Neural progenitor cell (in vitro differentiated cells): Measurements from ENCODE around the gene CPA1. TPM values are rescaled to one million over a fixed set of nuclear protein-coding genes. Genes with fewer than 3 reads are reported as not detected.
A peak's percentile ranks its signal among the peaks of the same experiment; 100 is the strongest.

ENCODE experiments used
- DNase-seq: peaks from one replicate; pipeline ENCODE4 v3.0.0-alpha.2; 2016; ENCODE audit warnings: low spot score
- H2AFZ ChIP-seq: fragments of 200-600 bp; sonication (generic); replicated peaks from 2 replicates; pipeline ENCODE4 v1.6.1; 2016; ENCODE audit warnings: antibody characterized with exemption
- H3F3A ChIP-seq: fragments of 200-600 bp; sonication (generic); 2 replicates; pipeline ENCODE4 v1.6.1; 2016; ENCODE audit warnings: antibody characterized with exemption, low read depth
- H3K27ac ChIP-seq: fragments of 200-600 bp; sonication (generic); 2 replicates; pipeline ENCODE4 v1.5.1; 2016; ENCODE audit warnings: mild to moderate bottlenecking
- H3K27me3 ChIP-seq: fragments of 200-600 bp; sonication (generic); 2 replicates; pipeline ENCODE4 v1.6.1; 2016; ENCODE audit warnings: mild to moderate bottlenecking, moderate library complexity
- H3K36me3 ChIP-seq: fragments of 200-600 bp; sonication (generic); 2 replicates; pipeline ENCODE4 v1.5.1; 2016
- H3K4me1 ChIP-seq: fragments of 200-600 bp; sonication (generic); 2 replicates; pipeline ENCODE4 v1.6.1; 2016; ENCODE audit warnings: mixed run types
- H3K4me2 ChIP-seq: fragments of 200-600 bp; sonication (generic); 2 replicates; pipeline ENCODE4 v1.6.1; 2016
- H3K4me3 ChIP-seq: fragments of 200-600 bp; sonication (generic); 2 replicates; pipeline ENCODE4 v1.5.1; 2016
- H3K79me2 ChIP-seq: fragments of 200-600 bp; sonication (generic); 2 replicates; pipeline ENCODE4 v1.6.1; 2016; ENCODE audit warnings: low read depth
- H3K9ac ChIP-seq: fragments of 200-600 bp; sonication (generic); 2 replicates; pipeline ENCODE4 v1.6.1; 2016
- H3K9me3 ChIP-seq: fragments of 200-600 bp; sonication (generic); 2 replicates; pipeline ENCODE4 v1.5.1; 2016; ENCODE audit warnings: low read depth
- H4K20me1 ChIP-seq: fragments of 200-600 bp; sonication (generic); 2 replicates; pipeline ENCODE4 v1.6.1; 2016; ENCODE audit warnings: low read depth
- H3K27ac Mint-ChIP-seq: 3 replicates; pipeline ENCODE4 v1.8.0; 2021; ENCODE audit warnings: mixed read lengths
- H3K27me3 Mint-ChIP-seq: 2 replicates; pipeline ENCODE4 v1.8.0; 2022; ENCODE audit warnings: low read depth, mild to moderate bottlenecking, inconsistent platforms, moderate library complexity, mixed read lengths; ENCODE audit not compliant: insufficient read depth
- H3K36me3 Mint-ChIP-seq: 3 replicates; pipeline ENCODE4 v1.8.0; 2021; ENCODE audit warnings: mixed read lengths
- H3K4me1 Mint-ChIP-seq: 3 replicates; pipeline ENCODE4 v1.8.0; 2021; ENCODE audit warnings: mixed read lengths
- H3K4me3 Mint-ChIP-seq: 3 replicates; pipeline ENCODE4 v1.8.0; 2021; ENCODE audit warnings: mild to moderate bottlenecking, moderate library complexity, mixed read lengths
- H3K9me3 Mint-ChIP-seq: 3 replicates; pipeline ENCODE4 v1.8.0; 2020; ENCODE audit warnings: mixed read lengths
- EZH2 ChIP-seq: fragments of 200-600 bp; sonication (generic); IDR thresholded peaks from 2 replicates; pipeline ENCODE4 v1.6.1; 2017; ENCODE audit warnings: antibody characterized with exemption, mild to moderate bottlenecking, moderate library complexity
- EZH2phosphoT487 ChIP-seq: fragments of 200-600 bp; sonication (generic); IDR thresholded peaks from 2 replicates; pipeline ENCODE4 v1.6.1; 2017; ENCODE audit warnings: antibody characterized with exemption
- total RNA-seq: library from RNA; depleted of rRNA; stranded (reverse); fragments of >200 nt; gene quantifications from 2 replicates; pipeline ENCODE4 v1.2.3, GENCODE V29; 2015; ENCODE audit warnings: low replicate concordance
- TF ChIP-seq, protein P1 (sequence below): fragments of 200-600 bp; sonication (generic); IDR thresholded peaks from 2 replicates; pipeline ENCODE4 v1.5.1; 2017; ENCODE audit warnings: antibody characterized with exemption, mild to moderate bottlenecking

CPA1 gene
- total RNA-seq, 1 donor from 2014 or later, result not detected

DNA sequence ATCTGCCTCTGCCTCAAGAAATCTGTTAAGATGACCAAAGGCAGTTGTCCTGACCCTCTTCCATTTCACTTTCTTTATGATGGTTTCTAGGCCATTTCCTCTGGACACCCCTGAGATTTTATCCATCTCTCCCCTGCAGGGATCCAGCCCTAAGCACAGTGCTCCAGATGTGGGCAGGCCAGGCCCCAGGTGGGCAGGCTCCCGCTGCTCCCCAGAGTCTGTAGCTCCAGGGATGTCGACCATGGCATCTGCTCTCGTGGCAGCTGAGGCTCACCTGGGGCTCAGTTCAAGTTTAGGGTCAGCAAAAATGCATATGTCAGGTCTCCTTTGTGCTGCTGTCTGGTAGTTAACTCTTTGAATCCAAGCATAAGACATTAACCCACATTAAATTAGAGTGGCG is 48.7 kb downstream of the CPA1 start:
- Histone ChIP-seq H3K27ac (no peak overlapping the region), H2AFZ (no peak overlapping the region), H3K9me3 (no peaks in the 10 kb centered on the region), H4K20me1 (no peaks in the 10 kb centered on the region), H3F3A (no peaks in the 10 kb centered on the region), H3K4me1 (peaks cover 13% of the 10 kb centered on the region), H3K36me3 (no peaks in the 10 kb centered on the region), H3K4me2 (no peak overlapping the region), H3K4me3 (no peak overlapping the region), H3K9ac (no peak overlapping the region), H3K79me2 (no peaks in the 10 kb centered on the region), H3K27me3 (no peaks in the 10 kb centered on the region)
- Mint-ChIP-seq H3K9me3 (no peaks in the 10 kb centered on the region), H3K36me3 (peaks cover 8% of the 10 kb centered on the region), H3K4me3 (no peak overlapping the region), H3K27ac (no peak overlapping the region), H3K4me1 (no peaks in the 10 kb centered on the region), H3K27me3 (no peaks in the 10 kb centered on the region)
- DNase-seq, result no peak
- no peak for TF ChIP-seq EZH2

DNA sequence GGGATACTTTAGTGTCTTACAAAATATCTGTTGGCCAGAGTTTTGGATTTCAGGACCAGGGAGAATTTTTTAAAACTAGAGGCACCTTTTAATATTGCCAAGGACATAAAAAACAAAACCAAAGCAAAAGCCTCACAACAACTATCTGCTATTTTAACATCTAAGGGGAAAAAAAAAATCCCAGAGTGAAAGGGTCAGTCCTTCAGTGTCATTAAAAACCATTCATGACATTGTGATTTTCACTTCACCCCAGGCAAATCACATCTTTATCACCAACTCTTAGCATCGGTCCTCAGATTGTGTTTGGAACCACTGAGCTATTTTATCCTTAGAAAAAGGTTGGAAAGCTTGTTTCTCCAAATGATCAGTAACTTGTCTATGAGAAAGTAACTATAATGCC is 49.8 kb downstream of the CPA1 start:
- no peaks in the 10 kb centered on the region for H4K20me1 ChIP-seq

DNA sequence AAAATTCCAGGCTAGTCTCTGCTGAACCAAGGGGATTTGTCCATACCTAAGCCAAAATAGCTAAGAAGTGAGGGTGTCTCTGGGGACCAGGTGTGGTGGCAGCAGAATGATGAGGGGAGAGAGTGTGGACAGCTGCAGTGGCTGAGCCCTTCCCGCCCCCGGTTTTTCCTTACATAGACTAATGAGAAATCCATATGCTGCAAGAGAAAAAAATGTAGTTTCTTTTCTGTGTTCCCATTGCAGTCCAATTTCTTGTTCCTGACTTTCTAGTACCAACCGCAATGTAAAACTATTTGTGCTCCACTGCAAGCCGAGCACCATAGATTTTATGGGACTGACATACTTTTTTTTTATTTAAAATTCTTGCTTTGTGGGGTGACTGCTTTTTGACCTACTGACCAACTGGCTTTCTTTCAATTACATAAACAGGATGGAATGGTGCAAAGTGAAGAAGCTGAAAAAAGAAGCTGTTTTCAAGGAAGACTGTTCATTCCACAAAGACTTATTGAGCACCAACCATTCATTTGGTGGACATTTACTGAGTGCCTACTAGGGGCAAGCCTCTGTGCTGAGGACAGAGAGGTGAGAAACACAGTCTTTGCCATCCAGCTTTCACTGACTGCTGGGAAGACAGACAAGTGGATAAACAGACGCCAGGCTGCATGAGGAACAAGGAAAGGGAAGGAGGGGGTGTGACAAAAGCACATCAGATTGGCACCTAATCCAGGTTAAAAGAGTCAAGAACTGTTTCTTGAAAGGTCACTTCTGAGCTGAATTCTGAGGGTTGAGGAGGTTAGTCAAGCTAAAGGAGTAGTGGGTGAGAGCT is 50.8 kb downstream of the CPA1 start:
- H3K9me3 ChIP-seq, result no peaks in the 10 kb centered on the region
- H3F3A ChIP-seq, result no peaks in the 10 kb centered on the region
- H3K9me3 Mint-ChIP-seq, result no peaks in the 10 kb centered on the region
- H3K27ac Mint-ChIP-seq, result no peak overlapping the region
- H4K20me1 ChIP-seq, result no peaks in the 10 kb centered on the region
- TF ChIP-seq, protein P1, sequence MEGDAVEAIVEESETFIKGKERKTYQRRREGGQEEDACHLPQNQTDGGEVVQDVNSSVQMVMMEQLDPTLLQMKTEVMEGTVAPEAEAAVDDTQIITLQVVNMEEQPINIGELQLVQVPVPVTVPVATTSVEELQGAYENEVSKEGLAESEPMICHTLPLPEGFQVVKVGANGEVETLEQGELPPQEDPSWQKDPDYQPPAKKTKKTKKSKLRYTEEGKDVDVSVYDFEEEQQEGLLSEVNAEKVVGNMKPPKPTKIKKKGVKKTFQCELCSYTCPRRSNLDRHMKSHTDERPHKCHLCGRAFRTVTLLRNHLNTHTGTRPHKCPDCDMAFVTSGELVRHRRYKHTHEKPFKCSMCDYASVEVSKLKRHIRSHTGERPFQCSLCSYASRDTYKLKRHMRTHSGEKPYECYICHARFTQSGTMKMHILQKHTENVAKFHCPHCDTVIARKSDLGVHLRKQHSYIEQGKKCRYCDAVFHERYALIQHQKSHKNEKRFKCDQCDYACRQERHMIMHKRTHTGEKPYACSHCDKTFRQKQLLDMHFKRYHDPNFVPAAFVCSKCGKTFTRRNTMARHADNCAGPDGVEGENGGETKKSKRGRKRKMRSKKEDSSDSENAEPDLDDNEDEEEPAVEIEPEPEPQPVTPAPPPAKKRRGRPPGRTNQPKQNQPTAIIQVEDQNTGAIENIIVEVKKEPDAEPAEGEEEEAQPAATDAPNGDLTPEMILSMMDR, result no peak
- TF ChIP-seq EZH2phosphoT487 (no peak), EZH2 (no peak)
- H3K27me3 Mint-ChIP-seq, result no peaks in the 10 kb centered on the region
- no peaks in the 10 kb centered on the region for H3K4me1 Mint-ChIP-seq
- H3K9ac ChIP-seq, result no peak overlapping the region
- H3K79me2 ChIP-seq, result no peaks in the 10 kb centered on the region
- peak overlapping the region; percentile 3 for H3K27ac ChIP-seq
- H3K36me3 Mint-ChIP-seq, result peaks cover 7% of the 10 kb centered on the region
- H3K4me2 ChIP-seq, result no peak overlapping the region
- DNase-seq, result no peak
- peaks cover 13% of the 10 kb centered on the region for H3K4me1 ChIP-seq
- H3K4me3 Mint-ChIP-seq, result no peak overlapping the region
- H2AFZ ChIP-seq, result no peak overlapping the region
- no peak overlapping the region for H3K4me3 ChIP-seq
- no peaks in the 10 kb centered on the region for H3K36me3 ChIP-seq
- H3K27me3 ChIP-seq, result no peaks in the 10 kb centered on the region

More for the DNA sequence above, 49.8 kb downstream of the CPA1 start:
- Histone ChIP-seq H3K4me3 (no peak overlapping the region), H3K4me1 (peaks cover 13% of the 10 kb centered on the region), H3K79me2 (no peaks in the 10 kb centered on the region), H3K9me3 (no peaks in the 10 kb centered on the region), H3K27ac (no peak overlapping the region), H3K36me3 (no peaks in the 10 kb centered on the region), H3K27me3 (no peaks in the 10 kb centered on the region), H3K4me2 (no peak overlapping the region), H3F3A (no peaks in the 10 kb centered on the region), H3K9ac (no peak overlapping the region), H2AFZ (no peak overlapping the region)
- Mint-ChIP-seq H3K27ac (no peak overlapping the region), H3K36me3 (peaks cover 8% of the 10 kb centered on the region), H3K4me1 (no peaks in the 10 kb centered on the region), H3K9me3 (no peaks in the 10 kb centered on the region), H3K27me3 (no peaks in the 10 kb centered on the region), H3K4me3 (no peak overlapping the region)
- TF ChIP-seq EZH2phosphoT487 (no peak), EZH2 (no peak)
- TF ChIP-seq, protein P1, result no peak
- no peak for DNase-seq

DNA sequence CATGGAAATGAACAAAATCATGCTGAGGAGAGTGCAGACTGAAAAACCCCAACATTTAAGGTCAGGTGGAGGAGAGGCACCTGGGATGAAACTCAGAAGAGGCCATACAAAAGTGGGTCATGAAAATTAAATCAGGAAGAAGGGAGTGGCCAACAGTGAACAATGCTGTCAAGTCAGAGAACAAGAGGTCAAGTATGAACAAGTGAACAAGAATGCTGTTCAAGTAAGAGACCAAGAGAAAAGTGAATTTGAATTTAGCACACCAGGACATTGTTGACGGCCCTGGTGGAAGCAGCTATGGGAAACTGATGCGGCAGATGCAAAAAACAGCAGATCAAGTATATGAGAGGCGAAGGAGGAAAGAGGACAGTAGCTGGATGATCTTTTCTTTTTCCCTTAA is 52.6 kb downstream of the CPA1 start:
- H3F3A ChIP-seq, result no peaks in the 10 kb centered on the region
- no peak overlapping the region for H3K27ac ChIP-seq
- H3K9me3 Mint-ChIP-seq, result peaks cover 6% of the 10 kb centered on the region
- H2AFZ ChIP-seq, result no peak overlapping the region
- H3K4me2 ChIP-seq, result no peak overlapping the region
- H3K27ac Mint-ChIP-seq, result no peak overlapping the region
- no peaks in the 10 kb centered on the region for H3K36me3 ChIP-seq
- H3K9ac ChIP-seq, result no peak overlapping the region
- no peak for DNase-seq
- no peak for TF ChIP-seq EZH2
- TF ChIP-seq, protein P1, result no peak
- TF ChIP-seq EZH2phosphoT487, result no peak
- H3K27me3 ChIP-seq, result no peaks in the 10 kb centered on the region
- no peaks in the 10 kb centered on the region for H3K4me1 Mint-ChIP-seq
- no peaks in the 10 kb centered on the region for H4K20me1 ChIP-seq
- H3K79me2 ChIP-seq, result no peaks in the 10 kb centered on the region
- H3K27me3 Mint-ChIP-seq, result no peaks in the 10 kb centered on the region
- no peaks in the 10 kb centered on the region for H3K9me3 ChIP-seq
- H3K36me3 Mint-ChIP-seq, result peaks cover 17% of the 10 kb centered on the region
- no peak overlapping the region for H3K4me3 Mint-ChIP-seq
- peaks cover 13% of the 10 kb centered on the region for H3K4me1 ChIP-seq
- H3K4me3 ChIP-seq, result no peak overlapping the region
